Stimulated activated naive B cell treated with anti-CD40 and anti-IgM and Interleukin-4, amounts not matched to agents 10 μg/mL and 1 μg/mL and 100 μg/mL, for 72 hours (primary cell): Measurements from ENCODE around the gene AHNAK.
"Not testable (repeated sequence)": the region's sequence is repeated elsewhere in the genome, so short reads cannot be mapped to it uniquely, and the experiment has no call there.

Source experiments
- ATAC-seq, 2 donors: fragments of 150-1000 bp; cut with Tn5 transposase; replicated peaks; 2 replicates each; pipeline ENCODE4 v1.10.0; 2021; ENCODE audit warnings: moderate library complexity in 1 of 2
- DNase-seq: peaks from one replicate; pipeline ENCODE4 v3.0.0; 2021
- H3K27ac Mint-ChIP-seq: one replicate; pipeline ENCODE4 v1.8.0; 2022; ENCODE audit warnings: mild to moderate bottlenecking, mixed read lengths
- H3K27me3 Mint-ChIP-seq, 2 donors: one replicate each; pipeline ENCODE4 v1.8.0; 2022; ENCODE audit warnings: mixed read lengths in 2 of 2
- H3K36me3 Mint-ChIP-seq, 2 donors: one replicate each; pipeline ENCODE4 v1.8.0; 2022; ENCODE audit warnings: mixed read lengths in 2 of 2, mild to moderate bottlenecking in 1 of 2
- H3K4me1 Mint-ChIP-seq, 2 donors: one replicate each; pipeline ENCODE4 v1.8.0; 2022; ENCODE audit warnings: mixed read lengths in 2 of 2, mild to moderate bottlenecking in 1 of 2
- H3K4me3 Mint-ChIP-seq, 2 donors: one replicate each; pipeline ENCODE4 v1.8.0; 2022; ENCODE audit warnings: mild to moderate bottlenecking in 2 of 2, mixed read lengths in 2 of 2, moderate library complexity in 1 of 2
- H3K9me3 Mint-ChIP-seq, 2 donors: one replicate each; pipeline ENCODE4 v1.8.0; 2022; ENCODE audit warnings: mixed read lengths in 2 of 2, mild to moderate bottlenecking in 1 of 2

Gene AHNAK

GRCh38 chr11:62578541-62578940 lies 31.9 kb upstream of the AHNAK start:
- peaks cover 18 to 26% of the 10 kb centered on the region in 2 donors for H3K4me1 Mint-ChIP-seq
- ATAC-seq, result no peak
- H3K27me3 Mint-ChIP-seq, result no peaks in the 10 kb centered on the region
- DNase-seq, result no peak
- H3K36me3 Mint-ChIP-seq, result peaks cover 34 to 48% of the 10 kb centered on the region in 2 donors
- no peak overlapping the region for H3K27ac Mint-ChIP-seq
- H3K9me3 Mint-ChIP-seq, result no peaks in the 10 kb centered on the region
- no peak overlapping the region for H3K4me3 Mint-ChIP-seq

GRCh38 chr11:62577046-62577714 lies 30.6 kb upstream of the AHNAK start:
- Mint-ChIP-seq H3K27ac (peak overlapping the region; percentile 26), H3K36me3 (peaks cover 48 to 61% of the 10 kb centered on the region in 2 donors), H3K9me3 (no peaks in the 10 kb centered on the region), H3K27me3 (no peaks in the 10 kb centered on the region), H3K4me3 (no peak overlapping the region), H3K4me1 (peaks cover 25 to 39% of the 10 kb centered on the region in 2 donors)
- no peak for ATAC-seq
- DNase-seq, result no peak

- no peak for ATAC-seq
- H3K27me3 Mint-ChIP-seq, result no peaks in the 10 kb centered on the region
- no peaks in the 10 kb centered on the region for H3K9me3 Mint-ChIP-seq
- no peak for DNase-seq
- H3K36me3 Mint-ChIP-seq, result peaks cover 54 to 67% of the 10 kb centered on the region in 2 donors
- H3K4me3 Mint-ChIP-seq, result peak overlapping the region; percentile 94 to 97
- peaks cover 36 to 53% of the 10 kb centered on the region in 2 donors for H3K4me1 Mint-ChIP-seq
- H3K27ac Mint-ChIP-seq, result peak overlapping the region; percentile 80
These were observed 29.2 kb upstream of the AHNAK start for GRCh38 chr11:62575837-62576236.

GRCh38 chr11:62575156-62575555 lies 28.6 kb upstream of the AHNAK start:
- Mint-ChIP-seq H3K36me3 (peaks cover 58 to 72% of the 10 kb centered on the region in 2 donors), H3K9me3 (no peaks in the 10 kb centered on the region), H3K4me3 (peak overlapping the region; percentile 94 to 97), H3K27ac (peak overlapping the region; percentile 99), H3K4me1 (peaks cover 40 to 60% of the 10 kb centered on the region in 2 donors), H3K27me3 (no peaks in the 10 kb centered on the region)
- ATAC-seq (no peak), DNase-seq (no peak)

GRCh38 chr11:62574363-62575071 lies 27.9 kb upstream of the AHNAK start:
- DNase-seq, result no peak
- no peaks in the 10 kb centered on the region for H3K27me3 Mint-ChIP-seq
- peaks cover 40 to 63% of the 10 kb centered on the region in 2 donors for H3K4me1 Mint-ChIP-seq

GRCh38 chr11:62573592-62574362 lies 27.2 kb upstream of the AHNAK start, which contains the start of gene EEF1G:
TSS of gene EEF1G (minus strand) at chr11:62573891. CDS start at chr11:62573842, 49 bp downstream.
- Mint-ChIP-seq H3K27ac (peak within 1 kb of the TSS; percentile 99), H3K36me3 (peaks cover 62 to 78% of the 10 kb centered on the region in 2 donors), H3K4me3 (peak within 1 kb of the TSS; percentile 94 to 97), H3K27me3 (no peaks in the 10 kb centered on the region), H3K9me3 (no peaks in the 10 kb centered on the region), H3K4me1 (peaks cover 40 to 63% of the 10 kb centered on the region in 2 donors)
- DNase-seq, result peak; percentile 99
- peak; percentile 92 to 93 for ATAC-seq

More at GRCh38 chr11:62574363-62575071, 27.9 kb upstream of the AHNAK start:
- Mint-ChIP-seq H3K9me3 (no peaks in the 10 kb centered on the region), H3K36me3 (peaks cover 59 to 77% of the 10 kb centered on the region in 2 donors), H3K4me3 (peak overlapping the region; percentile 94 to 97), H3K27ac (peak overlapping the region; percentile 99)
- peak; percentile 17 to 24 for ATAC-seq

- peak overlapping the region; percentile 99 for H3K27ac Mint-ChIP-seq
- no peak for DNase-seq
- peak overlapping the region; percentile 94 to 97 for H3K4me3 Mint-ChIP-seq
- no peaks in the 10 kb centered on the region for H3K9me3 Mint-ChIP-seq
- no peaks in the 10 kb centered on the region for H3K27me3 Mint-ChIP-seq
- peaks cover 59 to 75% of the 10 kb centered on the region in 2 donors for H3K36me3 Mint-ChIP-seq
- H3K4me1 Mint-ChIP-seq, result peaks cover 40 to 63% of the 10 kb centered on the region in 2 donors
- ATAC-seq, result peak; percentile 10 to 22
These were observed 26.5 kb upstream of the AHNAK start for GRCh38 chr11:62573006-62573591.

GRCh38 chr11:62572431-62572830 lies 25.8 kb upstream of the AHNAK start:
- Mint-ChIP-seq H3K9me3 (no peaks in the 10 kb centered on the region), H3K36me3 (peaks cover 58 to 74% of the 10 kb centered on the region in 2 donors), H3K27ac (peak overlapping the region; percentile 99), H3K4me3 (peak overlapping the region; percentile 94 to 97), H3K4me1 (peaks cover 42 to 66% of the 10 kb centered on the region in 2 donors), H3K27me3 (no peaks in the 10 kb centered on the region)
- DNase-seq, result no peak
- no peak for ATAC-seq

- DNase-seq, H3K9me3 Mint-ChIP-seq, H3K27me3 Mint-ChIP-seq, ATAC-seq: not testable (repeated sequence)
- peaks cover 62 to 73% of the 10 kb centered on the region in 2 donors for H3K36me3 Mint-ChIP-seq
- peaks cover 46 to 72% of the 10 kb centered on the region in 2 donors for H3K4me1 Mint-ChIP-seq
- peak overlapping the region; percentile 99 for H3K27ac Mint-ChIP-seq
- H3K4me3 Mint-ChIP-seq, result peak overlapping the region; percentile 94 to 97
These were observed 24.9 kb upstream of the AHNAK start for GRCh38 chr11:62571493-62571892.

- Mint-ChIP-seq H3K36me3 (peaks cover 65 to 74% of the 10 kb centered on the region in 2 donors), H3K27ac (peak overlapping the region; percentile 99), H3K4me1 (peaks cover 48 to 72% of the 10 kb centered on the region in 2 donors), H3K4me3 (peak overlapping the region; percentile 94 to 97)
- H3K9me3 Mint-ChIP-seq, H3K27me3 Mint-ChIP-seq, DNase-seq: not testable (repeated sequence)
- peak in 1 of 2 donors; percentile 13 for ATAC-seq
These were observed 24.3 kb upstream of the AHNAK start for GRCh38 chr11:62570903-62571302.

GRCh38 chr11:62569611-62570010 lies 23.0 kb upstream of the AHNAK start:
- Mint-ChIP-seq H3K36me3 (peaks cover 62 to 69% of the 10 kb centered on the region in 2 donors), H3K27ac (no peak overlapping the region), H3K4me1 (peaks cover 42 to 70% of the 10 kb centered on the region in 2 donors), H3K9me3 (no peaks in the 10 kb centered on the region), H3K27me3 (no peaks in the 10 kb centered on the region), H3K4me3 (no peak overlapping the region)
- ATAC-seq (no peak), DNase-seq (no peak)

- H3K27ac Mint-ChIP-seq, result peak overlapping the region; percentile 77
- no peaks in the 10 kb centered on the region for H3K9me3 Mint-ChIP-seq
- DNase-seq (no peak), ATAC-seq (peak in 1 of 2 donors; percentile 57)
- H3K27me3 Mint-ChIP-seq, result no peaks in the 10 kb centered on the region
- peak overlapping the region in 1 of 2 donors; percentile 63 for H3K4me3 Mint-ChIP-seq
- H3K36me3 Mint-ChIP-seq, result peaks cover 48 to 59% of the 10 kb centered on the region in 2 donors
- H3K4me1 Mint-ChIP-seq, result peaks cover 37 to 65% of the 10 kb centered on the region in 2 donors
These were observed 20.5 kb upstream of the AHNAK start for GRCh38 chr11:62567018-62567633.

- Mint-ChIP-seq H3K4me3 (no peak overlapping the region), H3K4me1 (peaks cover 35 to 64% of the 10 kb centered on the region in 2 donors), H3K9me3 (no peaks in the 10 kb centered on the region), H3K27ac (peak overlapping the region; percentile 53), H3K27me3 (no peaks in the 10 kb centered on the region), H3K36me3 (peaks cover 41 to 57% of the 10 kb centered on the region in 2 donors)
- ATAC-seq (no peak), DNase-seq (no peak)
These were observed 19.6 kb upstream of the AHNAK start for GRCh38 chr11:62566247-62566646.
